ENCODE data around the gene PVALB.

The PVALB gene

DNA sequence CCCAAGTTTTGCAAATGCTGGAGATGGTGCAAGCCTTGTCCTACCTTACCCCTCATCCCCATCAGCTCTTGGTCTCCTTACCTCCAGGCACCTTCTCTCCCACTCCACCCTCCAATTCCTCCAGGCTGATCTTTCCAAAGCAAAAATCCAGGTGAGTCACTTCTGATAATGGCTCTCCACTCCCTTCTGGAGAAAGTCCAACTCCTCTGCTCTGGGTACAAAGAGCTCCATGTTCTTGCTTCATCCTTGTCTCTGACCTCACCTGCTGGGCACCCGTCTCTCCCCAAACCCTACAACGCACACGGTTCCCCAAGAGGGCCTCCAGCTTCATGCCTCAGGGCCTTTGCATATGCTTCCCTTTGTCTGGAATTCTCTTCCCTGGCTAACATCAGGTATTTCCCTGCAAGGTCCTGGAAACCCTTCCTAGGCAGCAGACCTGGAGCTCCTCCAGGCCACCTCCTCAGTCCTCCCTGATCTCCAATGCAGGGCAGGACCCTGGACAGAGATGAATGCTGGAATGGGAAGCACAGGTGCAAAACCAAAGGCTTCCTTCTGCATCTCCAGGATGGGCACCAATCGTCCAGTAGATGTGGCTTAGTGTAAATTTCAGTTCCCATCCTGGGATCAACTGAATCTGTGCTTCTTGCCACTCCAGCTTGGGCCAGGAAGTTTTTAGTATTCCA, 63.6 kb downstream of the PVALB start:
- Histone ChIP-seq H3K9me3 (ENCODE audit: severe bottlenecking) (no peaks in the 10 kb centered on the region), H3K36me3 (no peaks in the 10 kb centered on the region), H3K27me3 (ENCODE audit: insufficient read depth, low read depth, severe bottlenecking) (peaks cover 56% of the 10 kb centered on the region), H3K4me3 (ENCODE audit: low read depth, low read length) (no peak overlapping the region), H3K27ac (no peak overlapping the region)
- TF ChIP-seq, protein P1, sequence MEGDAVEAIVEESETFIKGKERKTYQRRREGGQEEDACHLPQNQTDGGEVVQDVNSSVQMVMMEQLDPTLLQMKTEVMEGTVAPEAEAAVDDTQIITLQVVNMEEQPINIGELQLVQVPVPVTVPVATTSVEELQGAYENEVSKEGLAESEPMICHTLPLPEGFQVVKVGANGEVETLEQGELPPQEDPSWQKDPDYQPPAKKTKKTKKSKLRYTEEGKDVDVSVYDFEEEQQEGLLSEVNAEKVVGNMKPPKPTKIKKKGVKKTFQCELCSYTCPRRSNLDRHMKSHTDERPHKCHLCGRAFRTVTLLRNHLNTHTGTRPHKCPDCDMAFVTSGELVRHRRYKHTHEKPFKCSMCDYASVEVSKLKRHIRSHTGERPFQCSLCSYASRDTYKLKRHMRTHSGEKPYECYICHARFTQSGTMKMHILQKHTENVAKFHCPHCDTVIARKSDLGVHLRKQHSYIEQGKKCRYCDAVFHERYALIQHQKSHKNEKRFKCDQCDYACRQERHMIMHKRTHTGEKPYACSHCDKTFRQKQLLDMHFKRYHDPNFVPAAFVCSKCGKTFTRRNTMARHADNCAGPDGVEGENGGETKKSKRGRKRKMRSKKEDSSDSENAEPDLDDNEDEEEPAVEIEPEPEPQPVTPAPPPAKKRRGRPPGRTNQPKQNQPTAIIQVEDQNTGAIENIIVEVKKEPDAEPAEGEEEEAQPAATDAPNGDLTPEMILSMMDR (IDR thresholded peaks at IDR 0.05; ENCODE audit: low read depth, low read length), result no peak
- DNase-seq, result no peak
